H1 (cell line): Measurements from ENCODE around the gene ZNF407. TPM values are rescaled to one million over a fixed set of nuclear protein-coding genes. Genes with fewer than 3 reads are reported as not detected.

Source experiments
- KDM5A ChIP-seq: fragments of 200-600 bp; IDR thresholded peaks from 2 replicates; pipeline ENCODE4 v1.7.1; 2012; ENCODE audit warnings: mild to moderate bottlenecking, low read length, inconsistent platforms, mixed read lengths
- TAF1 ChIP-seq: IDR thresholded peaks from 2 replicates; pipeline ENCODE4 v1.6.1; 2011; ENCODE audit warnings: mild to moderate bottlenecking, low read depth, low read length
- polyA plus RNA-seq, 7 experiments: library from polyadenylated mRNA; depleted of rRNA in 3 of 7; stranded (reverse) in 5 of 7; unstranded in 2 of 7; fragments of >200 nt in 5 of 7; fragments of 200-250 nt in 2 of 7; gene quantifications; 1 replicate in 5 of 7; 2 replicates in 1 of 7; 4 replicates in 1 of 7; pipeline versions ENCODE4 v1.2.1 to v1.2.3, GENCODE V29; 2011 to 2013; ENCODE audit warnings: missing spikeins in 2 of 7, mixed read lengths in 2 of 7
- total RNA-seq: library from RNA; stranded (reverse); fragmentation: NEBNext Ultra II Directional; extraction: Animal tissue kit (Norgen Biotek cat#: 25700); gene quantifications from 2 replicates; pipeline ENCODE4 v1.2.1, GENCODE V29; 2021

The ZNF407 gene
- total and polyA plus RNA-seq, 2 of the 8 experiments (the other 6 are each of a cell fraction or from before 2014, with no cell fraction given): 1.5 to 6.8 TPM

GRCh38 chr18:75054046-75054445, 456.4 kb downstream of the ZNF407 start (continued):
- no peak for TF ChIP-seq KDM5A
- TF ChIP-seq TAF1: no peak
